Cardiac muscle cell (in vitro differentiated cells and primary cell): ENCODE results near the gene CLECL1. TPM values are rescaled to one million over a fixed set of nuclear protein-coding genes. Genes with fewer than 3 reads are reported as not detected.
A peak's percentile ranks its signal among the peaks of the same experiment; 100 is the strongest.

Experiments
- DNase-seq, 2 donors: peaks; one replicate each; pipeline versions ENCODE4 v3.0.0 to v3.0.0-alpha.2; 2010 to 2017; ENCODE audit warnings: low read depth in 1 of 2, low spot score in 1 of 2
- H3K27ac ChIP-seq: fragments of 200-600 bp; sonication (generic); 2 replicates; pipeline ENCODE4 v1.5.1; 2016
- H3K27me3 ChIP-seq: fragments of 200-600 bp; sonication (generic); 2 replicates; pipeline ENCODE4 v1.6.0; 2016; ENCODE audit warnings: control low read depth
- H3K36me3 ChIP-seq: fragments of 200-600 bp; sonication (generic); 2 replicates; pipeline ENCODE4 v1.5.1; 2016; ENCODE audit warnings: control low read depth
- H3K4me1 ChIP-seq: fragments of 200-600 bp; sonication (generic); 2 replicates; pipeline ENCODE4 v1.8.1; 2017; ENCODE audit warnings: low read depth, mild to moderate bottlenecking, mixed run types
- H3K4me3 ChIP-seq: fragments of 200-600 bp; sonication (generic); 2 replicates; pipeline ENCODE4 v1.5.1; 2016; ENCODE audit warnings: mild to moderate bottlenecking
- H3K9me3 ChIP-seq: fragments of 200-600 bp; sonication (generic); 2 replicates; pipeline ENCODE4 v1.5.1; 2017; ENCODE audit warnings: low read depth, mild to moderate bottlenecking, control low read depth
- CTCF ChIP-seq: IDR thresholded peaks from 2 replicates; pipeline ENCODE4 v1.5.1; 2012; ENCODE audit warnings: low read depth, mild to moderate bottlenecking, low read length
- polyA plus RNA-seq: library from polyadenylated mRNA; unstranded; fragments of >200 nt; fragmentation: Nextera tagmentation; extraction: Ambion mirVana; gene quantifications from 2 replicates; pipeline ENCODE4 v1.2.1, GENCODE V29; 2016
- total RNA-seq: library from RNA; depleted of rRNA; stranded (reverse); fragments of >200 nt; gene quantifications from 2 replicates; pipeline ENCODE4 v1.2.3, GENCODE V29; 2016

CLECL1 gene
- total and polyA plus RNA-seq, 2 experiments from 2014 or later, result not detected

GRCh38 chr12:9674226-9674590 is 58.7 kb downstream of the CLECL1 start:
- peak overlapping the region; percentile 60 for H3K27ac ChIP-seq
- no peaks in the 10 kb centered on the region for H3K36me3 ChIP-seq
- H3K27me3 ChIP-seq, result no peaks in the 10 kb centered on the region
- no peaks in the 10 kb centered on the region for H3K9me3 ChIP-seq
- H3K4me3 ChIP-seq, result no peak overlapping the region
- H3K4me1 ChIP-seq, result no peaks in the 10 kb centered on the region
- no peak for TF ChIP-seq CTCF
- no peak for DNase-seq

- Histone ChIP-seq H3K27me3 (no peaks in the 10 kb centered on the region), H3K27ac (peak overlapping the region; percentile 60), H3K36me3 (no peaks in the 10 kb centered on the region), H3K4me1 (no peaks in the 10 kb centered on the region), H3K9me3 (no peaks in the 10 kb centered on the region), H3K4me3 (no peak overlapping the region)
- peak; percentile 27 to 95 for DNase-seq
- TF ChIP-seq CTCF, result no peak
These were observed 59.3 kb downstream of the CLECL1 start for GRCh38 chr12:9673404-9674225.

Other genes starting within 250 kb of the CLECL1 start
- gene KLRB1, start 125.2 kb downstream of the CLECL1 start, total RNA-seq, result not detected in 2 replicates
- not detected in 2 replicates for gene KLRB1, start 125.2 kb downstream of the CLECL1 start, polyA plus RNA-seq
- gene CLEC2D, start 63.4 kb downstream of the CLECL1 start, total RNA-seq, result 4.5 and 20.2 TPM in 2 replicates
- 7.8 and 20.3 TPM in 2 replicates for gene CLEC2D, start 63.4 kb downstream of the CLECL1 start, polyA plus RNA-seq
- not detected in 2 replicates for gene CD69, start 27.8 kb upstream of the CLECL1 start, total RNA-seq
- not detected in 2 replicates for gene CD69, start 27.8 kb upstream of the CLECL1 start, polyA plus RNA-seq
- not detected in 2 replicates for gene KLRF1, start 94.4 kb upstream of the CLECL1 start, total RNA-seq
- not detected in 2 replicates for gene KLRF1, start 94.4 kb upstream of the CLECL1 start, polyA plus RNA-seq
- gene CLEC2B, start 136.3 kb upstream of the CLECL1 start, total RNA-seq, result not detected in 2 replicates
- 0.31 TPM in 1 of 2 replicates, not detected in the other for gene CLEC2B, start 136.3 kb upstream of the CLECL1 start, polyA plus RNA-seq
- not detected in 2 replicates for gene KLRF2, start 148.4 kb upstream of the CLECL1 start, total RNA-seq
- gene KLRF2, start 148.4 kb upstream of the CLECL1 start, polyA plus RNA-seq, result not detected in 2 replicates
- gene CLEC2A, start 199.3 kb upstream of the CLECL1 start, total RNA-seq, result not detected in 2 replicates
- gene CLEC2A, start 199.3 kb upstream of the CLECL1 start, polyA plus RNA-seq, result not detected in 2 replicates
- not detected in 2 replicates for gene CLEC12A, start 238.3 kb upstream of the CLECL1 start, total RNA-seq
- gene CLEC12A, start 238.3 kb upstream of the CLECL1 start, polyA plus RNA-seq, result not detected in 2 replicates